ENCODE measurements around the gene SNORC.

- no peak for TF ChIP-seq MAX (IDR thresholded peaks at IDR 0.05; ENCODE audit: low read depth)
- no peak for TF ChIP-seq CTCF (IDR thresholded peaks at IDR 0.05)
- no peak for TF ChIP-seq CHD2 (IDR thresholded peaks at IDR 0.05; ENCODE audit: low read length, partially characterized antibody)
- TF ChIP-seq ELF1 (IDR thresholded peaks at IDR 0.05): no peak
- TF ChIP-seq EP300 (IDR thresholded peaks at IDR 0.05; ENCODE audit: borderline replicate concordance in 1 of 2, low read depth in 1 of 2, low read length in 1 of 2): no peak
- no peak for TF ChIP-seq POLR2AphosphoS5 (IDR thresholded peaks at IDR 0.05; ENCODE audit: low read depth, low read length)
- TF ChIP-seq PBX3 (IDR thresholded peaks at IDR 0.05): no peak
Observed at GRCh38 chr2:232863996-232864395, 6.1 kb upstream of the SNORC start.
